K562 (cell line): ENCODE results near the gene CDKL4. TPM values are rescaled to one million over a fixed set of nuclear protein-coding genes. Genes with fewer than 3 reads are reported as not detected.

Source experiments
- ELF2 ChIP-seq: fragments of 250-450 bp; sonication (Bioruptor Pico); IDR thresholded peaks from 2 replicates; pipeline ENCODE4 v1.5.0; 2021; ENCODE audit warnings: mild to moderate bottlenecking
- HOMEZ ChIP-seq: fragments of 250-450 bp; sonication (Bioruptor Pico); IDR thresholded peaks from 2 replicates; pipeline ENCODE4 v1.4.0; 2020; ENCODE audit warnings: mild to moderate bottlenecking, moderate library complexity
- KLF13 ChIP-seq: fragments of 450-650 bp; IDR thresholded peaks from 2 replicates; pipeline ENCODE4 v1.6.1; 2016; ENCODE audit warnings: missing genetic modification characterization, low read depth, mild to moderate bottlenecking, missing compliant biosample characterization, moderate library complexity, borderline replicate concordance
- MNT ChIP-seq, 2 experiments: fragments of 450-650 bp; conservative IDR thresholded peaks; 2 replicates each; pipeline ENCODE4 v1.6.1; 2017; ENCODE audit warnings: mild to moderate bottlenecking in 2 of 2, moderate library complexity in 2 of 2
- RCOR1 ChIP-seq, 2 experiments: IDR thresholded peaks; 2 replicates each; pipeline ENCODE4 v1.6.1; 2012; ENCODE audit warnings: low read depth in 2 of 2, low read length in 2 of 2, borderline replicate concordance in 1 of 2, improper control_type of control experiment in 1 of 2
- REST ChIP-seq, 2 experiments: fragments of 450-650 bp; formaldehyde crosslinking in 1 of 2; IDR thresholded peaks; 2 replicates each; pipeline versions ENCODE4 v1.4.0 to v1.6.1; 2014 to 2020; ENCODE audit warnings: mild to moderate bottlenecking in 2 of 2, borderline replicate concordance in 1 of 2, low read depth in 1 of 2
- SMARCA5 ChIP-seq: fragments of 450-650 bp; IDR thresholded peaks from 2 replicates; pipeline ENCODE4 v1.6.1; 2016
- SOX6 ChIP-seq: fragments of 450-650 bp; IDR thresholded peaks from 2 replicates; pipeline ENCODE4 v1.6.1; 2014; ENCODE audit warnings: mild to moderate bottlenecking
- STAT6 ChIP-seq: sonication (generic); formaldehyde crosslinking; IDR thresholded peaks from 2 replicates; pipeline ENCODE4 v1.8.1; 2023; ENCODE audit warnings: mild to moderate bottlenecking, missing genetic modification reagents
- ZKSCAN8 ChIP-seq: fragments of 200-800 bp; sonication (Bioruptor generic); IDR thresholded peaks from 2 replicates; pipeline ENCODE4 v1.6.1; 2016; ENCODE audit warnings: missing genetic modification characterization, missing compliant biosample characterization
- ZNF165 ChIP-seq: fragments of 250-450 bp; sonication (Bioruptor Pico); IDR thresholded peaks from 2 replicates; pipeline ENCODE4 v1.4.0; 2020; ENCODE audit warnings: borderline replicate concordance
- ZNF311 ChIP-seq: fragments of 250-450 bp; sonication (Bioruptor Pico); IDR thresholded peaks from 2 replicates; pipeline ENCODE4 v1.4.0; 2020; ENCODE audit warnings: mild to moderate bottlenecking, moderate library complexity
- ZNF830 ChIP-seq: fragments of 250-450 bp; sonication (Bioruptor Pico); IDR thresholded peaks from 2 replicates; pipeline ENCODE4 v1.5.0; 2021; ENCODE audit warnings: mild to moderate bottlenecking
- polyA plus RNA-seq, 8 experiments: library from polyadenylated mRNA; depleted of rRNA in 4 of 8; stranded (reverse) in 5 of 8; unstranded in 3 of 8; fragments of >200 nt; fragmentation: Nextera tagmentation in 2 of 8; fragmentation: Illumina TruSeq in 1 of 8; extraction: Ambion mirVana in 2 of 8; extraction: Trizol in 1 of 8; gene quantifications; 2 replicates each; pipeline versions ENCODE4 v1.2.1 to v1.2.3, GENCODE V29; 2011 to 2014; ENCODE audit warnings: inconsistent platforms in 1 of 8, missing spikeins in 1 of 8
- total RNA-seq, 7 experiments: library from RNA; depleted of rRNA in 6 of 7; stranded (reverse); fragments of >200 nt in 6 of 7; fragmentation: Illumina TruSeq in 2 of 7; extraction: Trizol in 2 of 7; gene quantifications; 2 replicates each; pipeline versions ENCODE4 v1.2.1 to v1.2.3, GENCODE V29; 2011 to 2021; ENCODE audit warnings: low replicate concordance in 1 of 7

CDKL4 gene
- total and polyA plus RNA-seq, 9 of the 15 experiments (the other 6 are each of a cell fraction or from before 2014, with no cell fraction given) = not detected

- TF ChIP-seq MNT (conservative IDR thresholded peaks at IDR 0.05) (no peak), HOMEZ (CRISPR knock-in tag) (peak; percentile 83; the same call in 1 of the 2 replicates), ZNF311 (CRISPR knock-in tag) (peak; percentile 99), ZNF830 (CRISPR knock-in tag) (no peak), ZKSCAN8 (peak; percentile 91), KLF13 (tag) (peak; percentile 54), ZNF165 (CRISPR knock-in tag) (peak; percentile 93; the same call in 1 of the 2 replicates), RCOR1 (IDR thresholded peaks at IDR 0.05; ENCODE audit: borderline replicate concordance in 1 of 2, low read depth in 2 of 2, low read length in 2 of 2) (no peak; a peak in 1 of 4 replicates), SMARCA5 (no peak), ELF2 (no peak), SOX6 (peak; percentile 52), REST (IDR thresholded peaks at IDR 0.05; ENCODE audit: borderline replicate concordance) (no peak), REST (CRISPR knock-in tag; IDR thresholded peaks at IDR 0.05; ENCODE audit: low read depth) (peak; percentile 71), STAT6 (CRISPR knock-in tag) (no peak)
Observed at GRCh38 chr2:39150102-39150562, 93.6 kb downstream of the CDKL4 start (continued).
